Measurements from ENCODE around the gene ERCC6L2. TPM values are rescaled to one million over a fixed set of nuclear protein-coding genes. Genes with fewer than 3 reads are reported as not detected.

Gene ERCC6L2
- total RNA-seq, 1 experiment from 2014 or later: 43.0 TPM

DNA sequence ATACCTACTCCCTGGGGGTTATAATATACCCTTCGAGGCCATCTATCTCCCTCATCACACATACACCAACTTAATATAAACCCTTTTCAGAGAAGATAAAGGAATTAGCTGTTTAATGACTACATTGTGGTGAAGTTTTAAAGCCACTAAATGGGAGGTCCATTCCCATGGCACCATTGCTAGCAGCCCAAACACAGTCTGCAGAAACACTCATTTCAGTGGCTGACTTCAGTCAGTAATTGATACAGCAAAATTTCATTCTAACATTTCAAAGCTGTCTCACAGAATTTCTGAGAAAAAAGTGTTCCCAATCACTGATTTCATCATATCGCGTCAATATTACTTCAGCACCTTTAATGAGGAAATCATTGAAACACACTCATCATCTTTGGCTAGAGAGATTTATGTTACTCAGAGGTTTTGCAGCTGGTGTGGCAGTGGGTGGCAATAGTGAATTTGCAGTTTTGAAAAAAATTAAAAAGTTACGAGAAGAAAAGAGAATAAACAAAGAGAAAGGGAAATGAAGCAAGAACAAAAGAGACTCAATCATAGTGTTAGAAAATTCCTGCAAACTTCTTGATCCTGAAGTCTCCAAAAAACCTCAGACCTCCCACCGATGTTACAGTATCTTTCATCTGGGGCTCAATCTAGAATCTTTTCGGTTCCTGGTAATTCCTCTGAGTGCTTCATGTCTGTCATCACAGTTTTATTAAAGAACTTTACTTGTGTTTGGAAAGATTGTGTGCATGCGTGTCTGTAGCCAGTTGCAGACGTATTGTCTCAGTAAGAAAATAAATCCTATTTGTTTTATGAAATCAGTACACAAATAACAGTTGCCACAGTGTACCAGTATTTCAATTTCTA lies 105.0 kb downstream of the ERCC6L2 start:
- ChIA-PET CTCF (interaction anchor here (1.2 kb wide), 1 partner anchor 639 kb away, joined by 3 read pairs; no protein-coding TSS in a partner anchor), POLR2A (no interaction called here)
- Mint-ChIP-seq H3K4me3 (no peak overlapping the region), H3K27me3 (ENCODE audit: low read depth) (no peaks in the 10 kb centered on the region), H3K27ac (no peak overlapping the region; the same call in 1 of the 2 replicates), H3K9me3 (peaks cover 4% of the 10 kb centered on the region; the same call in 1 of the 2 replicates), H3K4me1 (peaks cover 7% of the 10 kb centered on the region), H3K36me3 (peaks cover 11% of the 10 kb centered on the region)
- no peak for DNase-seq (ENCODE audit: low spot score)
- no peak for TF ChIP-seq SMAD3 (CRISPR knock-in tag; IDR thresholded peaks at IDR 0.05; ENCODE audit: borderline replicate concordance)
- TF ChIP-seq, protein P1, sequence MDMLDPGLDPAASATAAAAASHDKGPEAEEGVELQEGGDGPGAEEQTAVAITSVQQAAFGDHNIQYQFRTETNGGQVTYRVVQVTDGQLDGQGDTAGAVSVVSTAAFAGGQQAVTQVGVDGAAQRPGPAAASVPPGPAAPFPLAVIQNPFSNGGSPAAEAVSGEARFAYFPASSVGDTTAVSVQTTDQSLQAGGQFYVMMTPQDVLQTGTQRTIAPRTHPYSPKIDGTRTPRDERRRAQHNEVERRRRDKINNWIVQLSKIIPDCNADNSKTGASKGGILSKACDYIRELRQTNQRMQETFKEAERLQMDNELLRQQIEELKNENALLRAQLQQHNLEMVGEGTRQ (CRISPR knock-in tag; IDR thresholded peaks at IDR 0.05): no peak
- TF ChIP-seq NFATC4 (CRISPR knock-in tag; IDR thresholded peaks at IDR 0.05): no peak
- TF ChIP-seq RELA (CRISPR knock-in tag; IDR thresholded peaks at IDR 0.05; ENCODE audit: borderline replicate concordance): no peak
- TF ChIP-seq ZNF138 (CRISPR knock-in tag; conservative IDR thresholded peaks at IDR 0.05): no peak
- TF ChIP-seq, protein P2, sequence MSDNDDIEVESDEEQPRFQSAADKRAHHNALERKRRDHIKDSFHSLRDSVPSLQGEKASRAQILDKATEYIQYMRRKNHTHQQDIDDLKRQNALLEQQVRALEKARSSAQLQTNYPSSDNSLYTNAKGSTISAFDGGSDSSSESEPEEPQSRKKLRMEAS (CRISPR knock-in tag; IDR thresholded peaks at IDR 0.05): no peak
- no peak for TF ChIP-seq OVOL2 (CRISPR knock-in tag; IDR thresholded peaks at IDR 0.05; ENCODE audit: borderline replicate concordance)
- no peak for TF ChIP-seq JUN (CRISPR knock-in tag; IDR thresholded peaks at IDR 0.05)
- TF ChIP-seq NR2C2 (CRISPR knock-in tag; IDR thresholded peaks at IDR 0.05): no peak
- ATAC-seq: no peak

DNA sequence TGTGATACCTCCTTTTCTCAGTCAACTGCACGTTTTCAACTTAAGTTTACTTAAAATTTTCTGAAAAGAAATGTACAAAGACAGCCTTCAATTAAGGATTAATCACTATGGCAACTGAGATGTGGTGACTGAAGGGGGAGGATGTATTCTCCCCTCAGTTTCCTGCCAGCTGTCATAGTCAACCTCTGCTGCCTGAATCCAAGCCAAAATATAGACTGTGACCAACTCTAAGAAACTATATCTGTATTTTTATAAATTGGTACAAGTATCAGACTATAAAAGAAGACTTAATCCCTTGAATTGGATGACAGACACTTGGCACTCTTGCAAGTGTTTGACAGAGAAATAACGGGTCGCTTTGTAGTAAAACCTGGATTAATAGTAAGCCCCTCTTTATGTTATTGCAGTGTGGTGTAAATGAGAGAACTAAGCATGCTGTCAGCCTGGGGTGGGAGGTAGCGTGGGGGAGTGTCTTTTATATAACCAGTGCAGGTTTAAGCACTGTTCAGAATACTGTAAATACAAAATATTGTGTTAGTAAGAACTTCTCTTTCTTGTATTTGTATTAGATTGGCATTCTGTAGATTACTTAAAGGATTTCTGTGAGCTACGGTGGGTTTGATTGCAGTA lies 106.4 kb downstream of the ERCC6L2 start:
- H3K27ac Mint-ChIP-seq: no peak overlapping the region
- H3K4me3 Mint-ChIP-seq: no peak overlapping the region
- TF ChIP-seq, protein P3, sequence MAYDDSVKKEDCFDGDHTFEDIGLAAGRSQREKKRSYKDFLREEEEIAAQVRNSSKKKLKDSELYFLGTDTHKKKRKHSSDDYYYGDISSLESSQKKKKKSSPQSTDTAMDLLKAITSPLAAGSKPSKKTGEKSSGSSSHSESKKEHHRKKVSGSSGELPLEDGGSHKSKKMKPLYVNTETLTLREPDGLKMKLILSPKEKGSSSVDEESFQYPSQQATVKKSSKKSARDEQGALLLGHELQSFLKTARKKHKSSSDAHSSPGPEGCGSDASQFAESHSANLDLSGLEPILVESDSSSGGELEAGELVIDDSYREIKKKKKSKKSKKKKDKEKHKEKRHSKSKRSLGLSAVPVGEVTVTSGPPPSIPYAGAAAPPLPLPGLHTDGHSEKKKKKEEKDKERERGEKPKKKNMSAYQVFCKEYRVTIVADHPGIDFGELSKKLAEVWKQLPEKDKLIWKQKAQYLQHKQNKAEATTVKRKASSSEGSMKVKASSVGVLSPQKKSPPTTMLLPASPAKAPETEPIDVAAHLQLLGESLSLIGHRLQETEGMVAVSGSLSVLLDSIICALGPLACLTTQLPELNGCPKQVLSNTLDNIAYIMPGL (CRISPR knock-in tag; IDR thresholded peaks at IDR 0.05): no peak
- TF ChIP-seq ZNF121 (CRISPR knock-in tag; IDR thresholded peaks at IDR 0.05): no peak
- no peak for DNase-seq (ENCODE audit: low spot score)
- no peaks in the 10 kb centered on the region for H3K27me3 Mint-ChIP-seq (ENCODE audit: low read depth)
- no peak for ATAC-seq
- ChIA-PET POLR2A (no interaction called here), CTCF (no interaction called here)
- peaks cover 24% of the 10 kb centered on the region for H3K36me3 Mint-ChIP-seq
- H3K9me3 Mint-ChIP-seq: peaks cover 16% of the 10 kb centered on the region
- peaks cover 7% of the 10 kb centered on the region for H3K4me1 Mint-ChIP-seq

DNA sequence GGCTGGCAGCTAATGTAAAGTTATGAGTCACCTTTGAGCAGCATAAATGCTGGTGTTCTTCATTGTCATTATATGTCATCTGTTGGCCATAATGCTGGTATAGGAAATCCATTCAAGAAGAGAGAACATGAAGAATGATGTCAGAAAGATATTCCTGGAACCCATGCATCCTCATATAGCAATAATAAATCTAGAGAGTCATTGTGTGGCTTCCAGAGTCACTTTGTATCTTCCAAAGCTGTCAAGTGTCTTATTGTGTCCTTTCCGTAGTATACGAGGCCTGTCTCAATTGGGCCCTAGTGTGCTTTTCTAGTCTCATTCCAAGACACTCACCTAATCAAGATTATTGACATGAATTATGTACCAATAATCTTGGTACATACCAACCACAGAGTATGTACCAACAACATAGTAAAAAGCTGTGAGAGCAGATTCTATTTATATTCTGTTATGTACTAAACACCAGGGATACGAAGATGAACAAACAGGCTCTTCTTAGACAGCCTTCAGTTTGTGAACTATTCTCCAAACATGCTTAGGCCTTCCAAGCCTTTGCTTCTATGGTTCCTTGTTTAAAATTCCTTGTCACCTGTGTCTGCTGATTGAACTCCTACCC lies 110.1 kb downstream of the ERCC6L2 start:
- DNase-seq (ENCODE audit: low spot score): no peak
- Mint-ChIP-seq H3K27me3 (ENCODE audit: low read depth) (no peaks in the 10 kb centered on the region), H3K4me3 (no peak overlapping the region), H3K4me1 (peaks cover 15% of the 10 kb centered on the region), H3K9me3 (peaks cover 34% of the 10 kb centered on the region), H3K36me3 (peaks cover 44% of the 10 kb centered on the region), H3K27ac (no peak overlapping the region)
- ChIA-PET CTCF (no interaction called here), POLR2A (no interaction called here)
- ATAC-seq: no peak
- TF ChIP-seq, protein P1 (CRISPR knock-in tag; IDR thresholded peaks at IDR 0.05): no peak
- TF ChIP-seq FOXP1 (CRISPR knock-in tag; IDR thresholded peaks at IDR 0.05; ENCODE audit: borderline replicate concordance) (no peak), SOX15 (CRISPR knock-in tag; IDR thresholded peaks at IDR 0.05) (no peak)
- TF ChIP-seq, protein P4, sequence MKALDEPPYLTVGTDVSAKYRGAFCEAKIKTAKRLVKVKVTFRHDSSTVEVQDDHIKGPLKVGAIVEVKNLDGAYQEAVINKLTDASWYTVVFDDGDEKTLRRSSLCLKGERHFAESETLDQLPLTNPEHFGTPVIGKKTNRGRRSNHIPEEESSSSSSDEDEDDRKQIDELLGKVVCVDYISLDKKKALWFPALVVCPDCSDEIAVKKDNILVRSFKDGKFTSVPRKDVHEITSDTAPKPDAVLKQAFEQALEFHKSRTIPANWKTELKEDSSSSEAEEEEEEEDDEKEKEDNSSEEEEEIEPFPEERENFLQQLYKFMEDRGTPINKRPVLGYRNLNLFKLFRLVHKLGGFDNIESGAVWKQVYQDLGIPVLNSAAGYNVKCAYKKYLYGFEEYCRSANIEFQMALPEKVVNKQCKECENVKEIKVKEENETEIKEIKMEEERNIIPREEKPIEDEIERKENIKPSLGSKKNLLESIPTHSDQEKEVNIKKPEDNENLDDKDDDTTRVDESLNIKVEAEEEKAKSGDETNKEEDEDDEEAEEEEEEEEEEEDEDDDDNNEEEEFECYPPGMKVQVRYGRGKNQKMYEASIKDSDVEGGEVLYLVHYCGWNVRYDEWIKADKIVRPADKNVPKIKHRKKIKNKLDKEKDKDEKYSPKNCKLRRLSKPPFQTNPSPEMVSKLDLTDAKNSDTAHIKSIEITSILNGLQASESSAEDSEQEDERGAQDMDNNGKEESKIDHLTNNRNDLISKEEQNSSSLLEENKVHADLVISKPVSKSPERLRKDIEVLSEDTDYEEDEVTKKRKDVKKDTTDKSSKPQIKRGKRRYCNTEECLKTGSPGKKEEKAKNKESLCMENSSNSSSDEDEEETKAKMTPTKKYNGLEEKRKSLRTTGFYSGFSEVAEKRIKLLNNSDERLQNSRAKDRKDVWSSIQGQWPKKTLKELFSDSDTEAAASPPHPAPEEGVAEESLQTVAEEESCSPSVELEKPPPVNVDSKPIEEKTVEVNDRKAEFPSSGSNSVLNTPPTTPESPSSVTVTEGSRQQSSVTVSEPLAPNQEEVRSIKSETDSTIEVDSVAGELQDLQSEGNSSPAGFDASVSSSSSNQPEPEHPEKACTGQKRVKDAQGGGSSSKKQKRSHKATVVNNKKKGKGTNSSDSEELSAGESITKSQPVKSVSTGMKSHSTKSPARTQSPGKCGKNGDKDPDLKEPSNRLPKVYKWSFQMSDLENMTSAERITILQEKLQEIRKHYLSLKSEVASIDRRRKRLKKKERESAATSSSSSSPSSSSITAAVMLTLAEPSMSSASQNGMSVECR (CRISPR knock-in tag; IDR thresholded peaks at IDR 0.05; ENCODE audit: borderline replicate concordance): no peak
- TF ChIP-seq, protein P5, sequence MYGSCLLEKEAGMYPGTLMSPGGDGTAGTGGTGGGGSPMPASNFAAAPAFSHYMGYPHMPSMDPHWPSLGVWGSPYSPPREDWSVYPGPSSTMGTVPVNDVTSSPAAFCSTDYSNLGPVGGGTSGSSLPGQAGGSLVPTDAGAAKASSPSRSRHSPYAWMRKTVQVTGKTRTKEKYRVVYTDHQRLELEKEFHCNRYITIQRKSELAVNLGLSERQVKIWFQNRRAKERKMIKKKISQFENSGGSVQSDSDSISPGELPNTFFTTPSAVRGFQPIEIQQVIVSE (CRISPR knock-in tag; IDR thresholded peaks at IDR 0.05; ENCODE audit: borderline replicate concordance): no peak

All from WTC11 (cell line).